ENCODE results near the gene SUMO3.
A peak's percentile ranks its signal among the peaks of the same experiment; 100 is the strongest.

Gene SUMO3

GRCh38 chr21:44801468-44802395, 16.1 kb downstream of the SUMO3 start, which contains the start of gene UBE2G2:
Gene UBE2G2 (minus strand): TSS chr21:44801820. CDS start chr21:44801748, 72 bp downstream.
- peak; percentile 68 to 91 for DNase-seq

- peak; percentile 18 to 19 for DNase-seq
These were observed 16.8 kb downstream of the SUMO3 start for GRCh38 chr21:44800971-44801467.

GRCh38 chr21:44800103-44800502, 17.8 kb downstream of the SUMO3 start:
- no peak for DNase-seq

- DNase-seq, result no peak
These were observed 18.2 kb downstream of the SUMO3 start for GRCh38 chr21:44799646-44800045.

DNA sequence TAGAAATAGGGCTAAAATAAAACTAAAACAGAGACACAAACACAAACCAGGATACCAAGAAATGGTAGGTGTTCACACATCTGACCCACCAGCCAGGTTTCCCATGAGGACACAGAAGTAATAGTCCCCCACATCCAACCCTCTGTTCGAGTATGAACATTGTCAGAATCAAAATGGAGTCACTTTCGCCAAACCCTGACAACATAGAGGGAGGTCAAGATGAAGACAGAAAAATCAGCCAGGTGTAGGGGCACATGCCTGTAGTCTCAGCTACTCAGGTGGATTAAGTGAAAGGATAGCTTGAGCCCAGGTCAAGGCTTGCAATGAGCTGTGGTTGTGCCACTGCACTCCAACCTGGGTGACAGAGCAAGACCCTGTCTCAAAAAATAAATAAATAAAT, 20.1 kb downstream of the SUMO3 start:
- DNase-seq, result no peak

- DNase-seq, result no peak
These were observed 22.5 kb downstream of the SUMO3 start for GRCh38 chr21:44795342-44795741.

DNA sequence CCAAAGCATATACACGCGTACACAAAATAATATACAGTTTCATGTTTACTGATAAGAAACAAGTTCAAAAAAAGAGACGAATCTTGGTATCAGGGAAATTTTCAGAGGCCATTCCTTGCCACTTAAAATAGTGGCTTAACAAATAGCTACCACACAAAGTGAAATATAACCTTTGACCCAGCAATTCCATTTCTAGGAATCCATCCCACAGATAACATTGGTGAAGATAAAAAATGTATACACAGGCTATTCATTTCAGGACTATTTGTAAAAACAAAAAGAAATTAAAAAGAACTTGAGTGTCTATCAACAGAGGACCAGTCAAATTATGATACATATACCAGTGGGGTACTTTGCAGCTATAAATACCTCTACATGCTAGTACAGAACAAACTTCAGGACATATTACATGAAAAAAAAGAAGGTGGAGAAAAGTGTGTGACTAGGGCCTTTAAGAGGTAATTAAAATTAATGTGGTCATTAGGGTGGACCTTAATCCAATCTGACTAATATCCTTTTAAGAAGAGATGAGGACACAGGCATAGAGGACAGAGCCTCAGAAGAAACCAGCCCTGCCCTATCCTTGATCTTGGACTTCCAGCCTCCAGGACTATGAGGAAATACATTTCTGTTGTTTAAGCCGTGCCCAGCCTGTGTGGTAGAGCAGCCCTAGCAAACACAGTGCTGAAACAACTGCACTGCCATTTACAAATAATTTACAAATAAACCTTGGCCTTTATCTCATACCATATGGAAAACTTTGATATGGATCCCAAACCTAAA, 24.1 kb downstream of the SUMO3 start:
- DNase-seq, result no peak

DNA sequence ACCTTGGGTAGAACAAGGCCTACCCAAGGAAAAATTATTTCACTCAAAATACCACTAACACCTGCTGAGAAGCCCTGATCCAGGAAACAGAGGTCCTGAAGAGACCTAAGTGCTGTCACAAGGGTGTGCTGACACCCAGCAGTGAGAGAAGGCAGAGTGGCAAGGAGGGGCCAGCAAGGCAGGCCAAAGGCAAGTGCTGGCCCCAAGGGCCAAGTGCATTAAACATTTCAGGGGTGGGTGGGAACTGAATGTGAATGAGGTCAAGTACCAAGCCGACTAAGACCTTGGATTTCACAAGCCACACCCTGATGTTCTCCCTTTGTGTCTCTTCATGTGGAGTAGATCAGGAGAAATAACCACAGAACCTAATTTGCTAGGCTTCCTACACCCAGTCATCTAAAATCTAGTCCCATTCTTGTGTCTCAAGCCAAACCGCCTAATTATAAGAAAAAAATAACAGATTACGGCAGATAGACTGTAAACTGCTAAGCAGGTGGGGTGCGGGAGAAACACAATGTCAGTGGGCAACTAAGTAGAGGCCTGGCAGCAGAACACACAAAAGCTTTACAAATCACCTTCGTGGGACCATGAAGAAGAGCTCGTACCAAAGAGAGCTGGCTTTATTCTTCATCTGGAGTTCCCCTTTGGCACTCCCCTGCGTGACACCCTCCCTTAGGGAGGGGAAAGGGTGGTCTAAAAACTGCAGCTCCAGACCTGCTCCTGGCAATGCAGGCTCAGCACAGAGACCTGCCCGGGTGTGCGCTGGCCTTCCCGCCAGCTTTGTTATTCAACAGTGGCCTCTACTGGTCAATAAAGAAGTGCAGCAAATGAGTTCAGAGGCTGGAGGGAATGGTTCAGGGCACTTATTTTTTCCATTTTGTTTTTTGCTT, 24.9 kb downstream of the SUMO3 start:
- DNase-seq, result peak; percentile 31 to 54

- no peak for DNase-seq
These were observed 25.9 kb downstream of the SUMO3 start for GRCh38 chr21:44791993-44792392.

- no peak for DNase-seq
These were observed 26.6 kb downstream of the SUMO3 start for GRCh38 chr21:44791246-44791645.

DNA sequence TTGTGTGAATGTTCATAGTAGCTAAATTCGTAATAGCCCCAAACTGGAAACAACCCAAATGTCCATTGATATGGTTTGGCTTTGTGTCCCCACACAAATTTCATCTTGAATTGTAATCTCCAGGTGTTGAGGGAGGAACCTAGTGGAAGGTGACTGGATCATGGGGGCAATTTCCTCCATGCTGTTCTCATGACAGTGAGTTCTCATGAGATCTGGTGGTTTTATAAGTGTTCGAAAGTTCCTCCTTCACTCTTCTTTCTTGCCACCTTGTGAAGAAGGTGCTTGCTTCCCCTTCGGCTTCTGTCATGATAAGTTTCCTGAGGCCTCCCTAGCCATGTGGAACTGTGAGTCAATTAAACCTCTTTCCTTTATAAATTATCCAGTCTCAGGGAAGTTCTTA, 27.5 kb downstream of the SUMO3 start:
- no peak for DNase-seq

- no peak for DNase-seq
These were observed 28.0 kb downstream of the SUMO3 start for GRCh38 chr21:44789880-44790279.

- DNase-seq, result no peak
These were observed 32.1 kb downstream of the SUMO3 start for GRCh38 chr21:44785620-44786335.

- DNase-seq, result no peak
These were observed 33.1 kb downstream of the SUMO3 start for GRCh38 chr21:44784810-44785209.

- no peak for DNase-seq
These were observed 34.7 kb downstream of the SUMO3 start for GRCh38 chr21:44783020-44783696.

- no peak for DNase-seq
These were observed 36.9 kb downstream of the SUMO3 start for GRCh38 chr21:44780767-44781459.

DNA sequence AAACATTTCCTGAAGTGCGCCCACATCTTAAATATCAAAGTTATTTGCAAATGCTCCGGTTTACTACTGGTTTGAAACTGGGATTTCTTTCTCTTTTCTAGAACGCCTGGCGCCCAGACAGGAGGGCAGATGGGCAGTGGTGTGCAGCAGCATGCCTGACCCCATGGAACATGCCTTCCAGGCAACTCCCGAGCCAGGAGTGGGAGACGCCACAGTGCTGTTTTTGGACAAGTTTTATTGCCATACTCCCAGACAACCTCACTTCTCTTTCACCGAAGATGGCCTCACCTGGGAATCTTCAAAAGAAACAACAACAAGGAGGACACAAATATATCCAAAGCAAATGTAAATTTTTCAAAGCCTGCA, 37.7 kb downstream of the SUMO3 start:
- DNase-seq, result no peak

GRCh38 chr21:44779417-44780136, 38.3 kb downstream of the SUMO3 start:
- DNase-seq, result peak; percentile 6 to 18

DNA sequence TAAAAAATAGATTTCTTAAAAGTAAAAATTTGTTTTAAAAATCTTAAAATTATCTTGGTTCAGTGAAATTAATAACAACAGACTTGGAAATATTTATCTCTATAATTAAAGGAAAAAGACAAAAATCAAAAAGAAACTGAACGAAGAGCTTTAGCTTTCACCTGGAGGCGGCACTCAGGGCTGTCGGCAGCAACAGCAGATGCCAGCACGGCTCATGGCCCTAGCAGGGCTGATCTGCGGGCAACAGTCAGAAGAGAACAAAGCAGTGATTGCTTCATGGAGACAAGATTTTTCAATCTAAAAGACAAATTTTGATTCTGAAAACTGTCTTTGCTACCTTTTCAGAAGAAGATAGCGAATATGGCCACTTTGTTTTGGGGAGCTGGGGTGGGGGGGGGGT, 38.9 kb downstream of the SUMO3 start:
- no peak for DNase-seq

DNA sequence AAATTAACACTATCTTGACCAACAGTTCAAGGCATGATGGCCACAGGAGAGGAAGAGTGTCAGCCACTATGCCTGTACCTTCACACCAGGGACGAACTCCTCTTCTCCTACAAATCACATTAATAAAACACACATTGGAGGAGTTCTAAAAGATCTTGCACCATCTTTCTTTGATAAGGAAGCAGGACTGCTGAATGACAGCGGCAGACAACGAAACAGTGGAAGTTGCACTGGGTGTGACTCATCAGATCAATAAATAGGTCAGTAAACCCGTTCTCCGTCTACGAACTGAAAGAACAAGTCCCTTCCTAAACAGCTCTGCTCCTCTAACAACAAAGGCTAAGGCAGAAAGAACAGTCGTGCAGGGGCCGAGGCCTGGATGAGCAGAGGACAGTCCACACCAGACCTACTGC, 39.4 kb downstream of the SUMO3 start:
- no peak for DNase-seq
